Mononuclear cell (primary cell): Measurements from ENCODE around the gene OR52A5. TPM values are rescaled to one million over a fixed set of nuclear protein-coding genes. Genes with fewer than 3 reads are reported as not detected.

ENCODE experiments used
- H3K27me3 ChIP-seq: 2 replicates; pipeline ENCODE4 v1.6.0; 2011; ENCODE audit warnings: low read length, control low read depth; ENCODE audit not compliant: insufficient read depth
- H3K4me1 ChIP-seq: 2 replicates; pipeline ENCODE4 v1.5.1; 2011; ENCODE audit warnings: mild to moderate bottlenecking, low read length, control low read depth; ENCODE audit not compliant: insufficient read depth
- H3K4me3 ChIP-seq: 2 replicates; pipeline ENCODE4 v1.5.1; 2011; ENCODE audit warnings: mild to moderate bottlenecking, low read length, moderate library complexity
- H3K9me3 ChIP-seq: 2 replicates; pipeline ENCODE4 v1.5.1; 2011; ENCODE audit warnings: low read depth, mild to moderate bottlenecking, control low read depth, low read length
- total RNA-seq: library from RNA; depleted of rRNA; stranded (reverse); fragments of >200 nt; gene quantifications from one replicate; pipeline ENCODE4 v1.2.3, GENCODE V29; 2012

OR52A5 gene
- total RNA-seq, 1 donor: not detected

DNA sequence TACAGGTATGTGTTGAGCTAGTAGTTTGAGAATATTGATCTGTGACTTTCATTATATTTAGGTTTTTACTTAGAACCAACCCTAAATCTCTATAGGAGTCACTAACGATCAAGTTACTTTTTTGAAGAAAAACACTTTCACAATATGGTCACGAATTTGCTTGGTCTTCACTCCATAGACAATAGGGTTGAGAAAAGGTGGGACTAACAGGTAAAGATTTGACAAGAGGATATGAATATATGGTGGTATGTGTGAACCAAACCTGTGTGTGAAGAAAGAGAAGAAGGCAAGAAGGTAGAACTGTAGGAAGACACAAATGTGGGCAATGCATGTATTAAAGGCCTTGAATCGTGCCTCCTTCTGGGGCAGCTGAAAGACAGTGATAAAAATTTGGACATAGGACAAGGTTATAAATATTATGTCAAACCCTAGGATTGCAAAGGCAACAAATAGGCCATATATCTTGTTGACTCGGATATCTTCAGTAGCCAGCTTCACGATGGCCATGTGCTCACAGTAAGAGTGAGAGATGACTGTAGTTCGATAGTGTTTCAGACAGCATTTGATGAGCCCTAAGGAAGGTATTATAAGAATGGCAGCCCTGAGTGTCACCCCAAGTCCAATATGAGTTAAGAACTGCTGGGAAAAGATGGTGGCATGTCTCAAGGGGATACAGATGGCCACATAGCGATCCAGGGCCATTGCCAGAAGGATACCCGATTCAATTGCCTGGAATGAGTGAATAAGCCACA is 6.4 kb downstream of the OR52A5 start:
- H3K4me3 ChIP-seq: no peak overlapping the region
- no peaks in the 10 kb centered on the region for H3K9me3 ChIP-seq
- no peaks in the 10 kb centered on the region for H3K27me3 ChIP-seq
- no peaks in the 10 kb centered on the region for H3K4me1 ChIP-seq

DNA sequence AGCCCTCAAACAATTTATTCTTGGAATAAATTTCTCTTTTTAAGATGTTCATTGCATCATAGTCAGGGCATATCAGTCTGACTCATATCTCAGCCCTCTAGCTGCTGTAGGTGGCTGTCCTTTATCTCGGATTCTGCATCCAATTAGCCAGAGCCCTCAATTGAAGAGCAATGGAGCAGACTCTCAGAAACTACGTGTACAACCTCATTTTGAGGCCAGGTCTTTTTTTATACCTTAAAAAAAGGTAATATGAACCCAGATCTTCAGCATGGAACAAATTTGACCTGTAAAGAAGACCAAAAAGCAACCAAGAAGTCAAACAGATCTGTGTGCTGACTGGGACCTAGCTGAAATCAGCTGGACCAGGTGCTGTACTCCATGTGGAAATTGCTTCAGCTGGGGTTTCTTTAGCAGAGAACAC is 8.7 kb downstream of the OR52A5 start:
- no peaks in the 10 kb centered on the region for H3K27me3 ChIP-seq
- H3K4me3 ChIP-seq: no peak overlapping the region

DNA sequence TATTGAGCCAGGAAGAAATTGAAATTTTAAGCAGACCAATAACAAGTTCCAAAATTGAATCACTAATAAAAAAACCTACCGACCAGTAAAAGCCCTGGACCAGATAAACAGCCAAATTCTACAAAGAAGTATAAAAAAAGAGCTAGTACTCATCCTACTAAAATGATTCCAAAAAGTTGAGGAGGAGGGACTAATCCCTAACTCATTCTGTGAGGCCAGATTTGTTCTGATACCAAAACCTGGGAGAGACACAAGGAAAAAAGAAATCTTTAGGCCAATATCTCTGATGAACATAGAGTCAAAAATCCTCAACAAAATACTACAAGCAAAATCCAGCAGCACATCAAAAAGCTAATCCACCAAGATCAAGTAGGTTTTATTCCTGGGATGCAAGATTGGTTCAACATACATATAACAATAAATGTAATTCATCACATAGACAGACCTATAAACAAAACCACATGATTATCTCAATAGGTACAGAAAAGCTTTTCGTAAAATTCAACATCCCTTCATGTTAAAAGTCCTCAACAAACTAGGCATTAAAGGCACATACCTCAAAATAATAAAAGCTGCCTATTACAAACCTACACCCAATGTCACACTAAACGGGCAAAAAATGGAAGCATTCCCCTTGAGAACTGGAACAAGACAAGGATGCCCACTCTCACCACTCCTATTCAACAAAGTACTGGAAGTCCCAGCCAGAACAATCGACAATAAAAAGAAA is 13.1 kb downstream of the OR52A5 start:
- Histone ChIP-seq H3K27me3 (no peaks in the 10 kb centered on the region), H3K4me3 (no peak overlapping the region), H3K4me1 (no peaks in the 10 kb centered on the region), H3K9me3 (no peaks in the 10 kb centered on the region)

More for the DNA sequence above, 8.7 kb downstream of the OR52A5 start:
- H3K4me1 ChIP-seq: no peaks in the 10 kb centered on the region
- no peaks in the 10 kb centered on the region for H3K9me3 ChIP-seq

DNA sequence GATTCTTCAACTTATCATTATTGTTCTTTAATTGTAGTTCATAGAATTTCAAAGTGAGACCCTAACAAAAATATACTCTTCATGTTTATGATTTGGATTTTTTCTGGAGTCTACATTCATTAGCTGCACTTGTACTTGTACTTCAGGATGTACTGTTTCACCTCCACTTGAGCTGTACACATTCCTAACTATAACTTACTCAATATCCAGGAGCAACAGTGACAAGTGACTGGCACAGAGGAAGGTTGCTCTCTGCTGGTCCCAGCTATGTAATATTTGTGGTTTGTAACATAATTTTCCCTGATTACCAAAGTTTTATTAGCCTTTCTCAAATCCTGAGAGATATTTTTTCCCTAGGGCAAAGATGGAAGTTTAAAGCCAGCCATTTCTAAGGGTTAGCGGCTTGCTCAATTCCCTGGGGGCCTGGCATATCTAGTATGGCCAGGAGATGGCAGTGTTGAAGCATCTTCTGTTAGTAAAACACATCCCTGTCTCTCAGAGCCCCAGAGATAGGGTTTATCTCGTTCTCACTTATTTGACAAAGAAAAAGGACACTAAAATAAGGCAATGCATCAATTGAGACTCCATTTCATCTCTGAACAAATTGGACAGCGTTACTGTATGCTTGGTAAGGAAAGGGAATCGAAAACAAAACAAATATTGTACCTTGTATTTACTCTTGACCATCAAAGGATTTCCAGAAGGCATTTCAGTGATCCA is 14.2 kb downstream of the OR52A5 start:
- Histone ChIP-seq H3K9me3 (no peaks in the 10 kb centered on the region), H3K4me3 (no peak overlapping the region), H3K27me3 (no peaks in the 10 kb centered on the region), H3K4me1 (no peaks in the 10 kb centered on the region)

DNA sequence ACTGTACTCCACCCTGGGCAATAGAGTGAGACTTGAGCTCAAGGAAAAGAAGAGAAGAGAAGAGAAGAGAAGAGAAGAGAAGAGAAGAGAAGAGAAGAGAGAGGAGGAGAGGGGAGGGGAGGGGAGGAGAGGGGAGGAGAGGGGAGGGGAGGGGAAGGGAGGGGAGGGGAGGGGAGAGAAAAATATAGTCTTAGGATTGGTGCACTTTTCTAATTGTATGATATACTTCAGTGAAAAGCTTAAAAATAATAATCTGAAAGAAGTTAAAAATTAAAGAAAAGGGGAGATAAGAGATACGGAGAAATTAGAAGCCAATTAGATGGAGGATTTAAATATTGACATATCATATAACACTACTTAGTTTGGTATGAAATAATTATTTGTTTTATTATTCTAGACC is 19.3 kb downstream of the OR52A5 start:
- H3K9me3 ChIP-seq: no peaks in the 10 kb centered on the region
- no peaks in the 10 kb centered on the region for H3K4me1 ChIP-seq
- H3K27me3 ChIP-seq: peaks cover 3% of the 10 kb centered on the region
- H3K4me3 ChIP-seq: no peak overlapping the region

DNA sequence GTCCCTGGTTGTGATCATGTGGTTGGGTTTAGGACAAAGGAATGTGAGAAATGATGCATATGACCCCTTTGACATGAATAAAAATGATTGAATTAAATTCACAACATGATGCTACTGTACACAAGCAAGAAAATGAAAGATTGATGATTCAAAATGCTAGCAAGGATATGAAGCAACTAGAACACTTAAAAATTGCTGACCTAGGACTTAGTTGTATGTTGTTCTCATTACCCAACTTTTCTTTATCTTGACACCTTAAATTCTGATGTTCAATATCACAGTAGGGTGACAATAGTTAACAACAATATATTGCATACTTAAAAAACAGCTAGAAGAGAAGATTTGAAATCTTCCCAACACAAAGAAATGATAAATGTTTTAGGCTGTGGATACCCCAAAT is 20.6 kb downstream of the OR52A5 start:
- no peak overlapping the region for H3K4me3 ChIP-seq
- H3K9me3 ChIP-seq: no peaks in the 10 kb centered on the region
- peaks cover 3% of the 10 kb centered on the region for H3K27me3 ChIP-seq
- no peaks in the 10 kb centered on the region for H3K4me1 ChIP-seq

DNA sequence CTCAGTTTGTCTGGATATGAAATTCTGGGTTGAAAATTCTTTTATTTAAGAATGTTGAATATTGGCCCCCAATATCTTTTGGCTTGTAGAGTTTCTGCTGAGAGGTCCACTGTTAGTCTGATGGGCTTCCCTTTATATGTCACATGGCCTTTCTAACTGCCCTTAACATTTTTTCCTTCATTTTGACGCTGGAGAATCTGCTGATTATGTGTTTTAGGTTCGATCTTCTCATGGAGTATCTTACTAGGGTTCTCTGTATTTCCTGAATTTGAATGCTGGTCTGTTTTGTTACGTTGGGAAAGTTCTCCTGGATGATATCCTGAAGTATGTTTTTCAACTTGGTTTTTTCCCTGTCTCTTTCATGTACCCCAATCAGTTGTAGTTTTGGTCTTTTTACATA is 22.8 kb downstream of the OR52A5 start:
- no peaks in the 10 kb centered on the region for H3K9me3 ChIP-seq
- H3K4me1 ChIP-seq: no peaks in the 10 kb centered on the region
- peaks cover 3% of the 10 kb centered on the region for H3K27me3 ChIP-seq
- H3K4me3 ChIP-seq: no peak overlapping the region

DNA sequence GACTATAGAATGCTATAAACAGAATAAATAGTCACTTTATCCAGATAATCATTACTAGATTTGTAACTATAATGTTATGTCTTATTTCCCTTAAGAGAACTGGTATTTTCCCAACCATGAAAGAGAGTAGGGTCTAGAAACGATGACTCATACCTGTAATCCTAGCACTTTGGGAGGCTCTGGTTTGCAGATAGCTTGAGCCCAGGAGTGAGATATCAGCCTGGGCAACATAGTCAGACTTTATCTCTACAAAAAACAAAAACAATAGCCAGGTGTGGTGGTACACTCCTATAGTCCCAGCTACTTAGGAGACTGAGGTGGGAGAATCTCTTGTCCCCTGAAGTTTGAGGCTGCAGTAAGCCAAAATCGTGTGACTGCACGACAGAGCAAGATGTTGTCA is 30.9 kb downstream of the OR52A5 start:
- no peaks in the 10 kb centered on the region for H3K9me3 ChIP-seq
- no peak overlapping the region for H3K4me3 ChIP-seq
- H3K4me1 ChIP-seq: no peaks in the 10 kb centered on the region
- H3K27me3 ChIP-seq: peaks cover 2% of the 10 kb centered on the region

DNA sequence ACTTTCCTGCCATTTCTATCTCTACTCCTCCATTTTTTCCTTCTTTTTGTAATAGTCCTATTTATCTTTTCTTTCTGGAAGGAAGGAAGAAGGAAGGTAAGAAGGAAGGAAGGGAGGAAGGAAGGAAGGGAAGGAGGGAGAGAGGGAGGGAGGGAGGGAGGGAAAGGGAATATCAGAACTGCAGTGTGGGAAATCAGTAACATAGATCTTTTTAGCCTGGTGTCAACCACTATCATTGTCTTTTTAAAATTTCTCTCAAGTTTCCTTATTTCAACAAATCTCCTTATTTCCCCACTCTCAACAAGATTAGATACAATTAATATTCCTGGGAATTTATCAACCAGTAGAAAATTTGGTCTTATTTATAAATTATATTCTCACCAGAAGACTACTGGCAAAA is 35.1 kb downstream of the OR52A5 start:
- peaks cover 2% of the 10 kb centered on the region for H3K27me3 ChIP-seq
- no peaks in the 10 kb centered on the region for H3K4me1 ChIP-seq
- no peaks in the 10 kb centered on the region for H3K9me3 ChIP-seq
- no peak overlapping the region for H3K4me3 ChIP-seq

DNA sequence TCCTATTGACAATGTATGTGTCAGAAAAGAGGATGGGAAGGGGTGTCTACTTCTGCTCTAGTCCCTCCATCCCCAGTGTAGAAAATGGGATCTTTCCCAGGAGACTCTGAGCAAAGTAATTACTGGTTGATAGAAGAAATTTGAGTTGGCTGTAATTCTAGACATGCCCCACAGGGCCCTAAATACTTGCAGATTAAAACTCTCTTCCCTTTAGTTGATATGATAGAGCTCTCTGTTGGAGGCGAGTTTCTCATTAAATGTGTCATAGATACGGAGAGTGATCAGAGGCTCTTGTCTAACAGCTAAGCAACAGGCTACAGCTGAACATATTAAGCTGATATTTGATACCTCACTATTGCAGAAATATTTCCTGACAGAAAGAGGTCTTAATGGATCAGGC is 35.9 kb downstream of the OR52A5 start:
- no peaks in the 10 kb centered on the region for H3K4me1 ChIP-seq
- peaks cover 2% of the 10 kb centered on the region for H3K27me3 ChIP-seq
- H3K9me3 ChIP-seq: no peaks in the 10 kb centered on the region
- no peak overlapping the region for H3K4me3 ChIP-seq

DNA sequence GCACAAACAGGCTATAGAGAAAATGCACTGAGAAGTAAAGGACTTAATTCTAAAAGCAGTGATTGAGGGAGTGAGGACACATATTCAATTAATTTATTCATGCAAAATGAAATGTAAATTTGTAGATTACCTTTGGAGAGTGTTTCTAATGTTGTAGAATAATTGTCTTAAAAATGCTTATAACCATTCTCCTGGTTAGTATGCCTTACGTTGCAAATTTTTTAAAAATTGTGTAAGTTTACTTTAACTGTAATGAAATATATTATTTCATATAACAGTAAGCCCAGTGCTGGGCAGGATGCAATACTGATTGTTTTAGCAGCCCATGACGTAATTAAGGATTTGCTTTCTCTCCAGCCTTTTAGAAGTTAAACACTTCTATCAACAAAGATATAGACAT is 42.1 kb downstream of the OR52A5 start:
- Histone ChIP-seq H3K4me3 (no peak overlapping the region), H3K9me3 (no peaks in the 10 kb centered on the region)

DNA sequence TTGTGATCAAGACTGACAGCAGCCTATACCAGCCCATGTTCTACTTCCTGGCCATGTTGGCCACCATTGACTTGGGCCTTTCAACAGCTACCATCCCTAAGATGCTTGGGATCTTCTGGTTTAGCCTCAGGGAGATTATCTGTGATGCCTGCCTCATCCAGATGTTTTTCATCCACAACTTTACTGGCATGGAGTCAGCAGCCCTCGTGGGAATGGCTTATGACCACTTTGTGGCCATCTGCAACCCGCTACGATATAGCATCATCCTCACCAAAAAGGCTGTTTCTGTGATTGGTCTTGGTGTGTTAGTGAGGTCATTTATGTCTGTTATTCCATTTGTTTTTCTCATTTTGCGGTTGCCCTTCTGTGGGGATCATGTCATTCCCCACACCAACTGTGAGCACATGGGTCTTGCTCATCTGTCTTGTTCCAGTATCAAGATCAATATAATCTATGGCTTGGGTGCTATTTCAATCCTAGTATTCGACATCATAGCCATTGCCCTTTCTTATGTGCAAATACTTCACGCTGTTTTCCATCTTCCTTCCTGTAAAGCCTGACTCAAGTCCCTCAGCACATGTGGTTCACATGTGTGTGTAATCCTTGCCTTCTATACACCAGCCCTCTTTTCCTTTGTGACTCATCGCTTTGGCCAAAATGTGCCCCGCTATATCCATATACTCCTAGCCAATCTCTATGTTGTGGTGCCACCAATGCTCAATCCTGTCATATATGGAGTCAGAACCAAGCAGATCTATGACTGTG is 45.2 kb downstream of the OR52A5 start:
- no peaks in the 10 kb centered on the region for H3K9me3 ChIP-seq
- H3K27me3 ChIP-seq: no peaks in the 10 kb centered on the region
- H3K4me1 ChIP-seq: no peaks in the 10 kb centered on the region

More for the DNA sequence above, 42.1 kb downstream of the OR52A5 start:
- Histone ChIP-seq H3K27me3 (no peaks in the 10 kb centered on the region), H3K4me1 (no peaks in the 10 kb centered on the region)

DNA sequence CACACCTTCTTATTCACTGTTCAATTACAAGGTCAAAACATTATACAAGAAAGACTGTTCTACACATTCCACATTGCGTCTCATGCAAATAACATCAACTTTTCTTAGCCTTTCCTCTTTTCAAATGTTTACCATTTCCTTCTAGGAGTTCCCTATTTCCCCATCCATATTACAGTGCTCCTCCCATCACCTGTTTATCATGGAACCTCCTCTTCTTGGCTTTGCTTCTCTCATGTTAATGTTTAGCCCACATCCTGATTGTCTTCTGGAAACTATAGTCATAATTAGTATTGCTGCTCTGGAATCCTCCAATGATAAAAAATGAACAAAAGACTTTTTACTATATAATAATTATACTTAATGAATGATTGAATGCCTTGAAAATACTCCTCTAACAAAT is 47.5 kb downstream of the OR52A5 start:
- Histone ChIP-seq H3K27me3 (no peaks in the 10 kb centered on the region), H3K9me3 (no peaks in the 10 kb centered on the region), H3K4me1 (no peaks in the 10 kb centered on the region), H3K4me3 (no peak overlapping the region)

More for the DNA sequence above, 45.2 kb downstream of the OR52A5 start:
- no peak overlapping the region for H3K4me3 ChIP-seq

DNA sequence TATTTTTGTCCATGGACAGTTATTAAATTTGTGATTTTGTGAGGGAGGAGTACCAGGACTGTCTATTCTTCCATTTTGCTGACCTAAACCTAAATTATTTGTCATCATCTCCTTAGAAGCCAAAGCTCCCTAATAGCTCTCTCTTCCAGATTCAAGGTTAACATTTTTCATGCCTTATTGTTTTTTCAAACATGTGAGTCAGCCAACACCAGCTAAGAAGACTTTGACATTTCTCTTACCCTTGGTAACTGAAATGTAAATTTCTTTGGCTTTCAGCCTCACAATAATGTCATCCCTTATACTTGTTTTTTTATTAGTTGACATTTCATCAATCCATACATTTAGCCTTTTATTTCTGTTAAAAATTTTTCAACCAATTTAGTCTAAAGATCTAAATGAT is 49.6 kb downstream of the OR52A5 start:
- no peaks in the 10 kb centered on the region for H3K9me3 ChIP-seq

DNA sequence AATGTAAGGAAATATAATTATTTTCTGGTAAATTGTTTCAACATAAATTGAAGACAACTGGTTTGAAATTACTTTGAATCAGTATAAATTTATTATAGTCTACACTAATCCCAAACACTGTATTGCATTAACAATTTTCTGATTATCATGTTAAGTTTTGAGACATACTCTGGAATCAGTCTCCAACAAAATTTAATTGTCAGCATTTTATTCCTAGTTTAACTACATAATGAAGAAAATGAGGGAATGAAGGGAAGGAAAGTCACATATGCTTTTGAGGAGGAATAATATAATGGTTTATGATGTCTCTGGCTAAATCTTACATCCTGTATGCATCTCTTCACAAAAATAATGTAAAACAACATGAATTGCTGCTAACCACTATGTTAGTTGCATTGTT is 54.6 kb downstream of the OR52A5 start:
- Histone ChIP-seq H3K9me3 (no peaks in the 10 kb centered on the region), H3K27me3 (no peaks in the 10 kb centered on the region), H3K4me1 (no peaks in the 10 kb centered on the region), H3K4me3 (no peak overlapping the region)

More for the DNA sequence above, 49.6 kb downstream of the OR52A5 start:
- Histone ChIP-seq H3K27me3 (no peaks in the 10 kb centered on the region), H3K4me1 (no peaks in the 10 kb centered on the region), H3K4me3 (no peak overlapping the region)
